Progenitor cell of endocrine pancreas (in vitro differentiated cells): Measurements from ENCODE around the gene TARM1. TPM values are rescaled to one million over a fixed set of nuclear protein-coding genes. Genes with fewer than 3 reads are reported as not detected.
"Not testable (repeated sequence)": the region's sequence is repeated elsewhere in the genome, so short reads cannot be mapped to it uniquely, and the experiment has no call there.

ENCODE experiments used
- DNase-seq: peaks from one replicate; pipeline ENCODE4 v3.0.0; 2021; ENCODE audit warnings: low spot score; ENCODE audit not compliant: unreplicated experiment
- H3K27ac Mint-ChIP-seq: 2 replicates; pipeline ENCODE4 v1.8.0; 2021; ENCODE audit warnings: mild to moderate bottlenecking, moderate library complexity, mixed read lengths
- H3K27me3 Mint-ChIP-seq: 2 replicates; pipeline ENCODE4 v1.8.0; 2021; ENCODE audit warnings: mixed read lengths
- H3K36me3 Mint-ChIP-seq: 2 replicates; pipeline ENCODE4 v1.8.0; 2022; ENCODE audit warnings: mixed read lengths; ENCODE audit not compliant: insufficient read depth
- H3K4me1 Mint-ChIP-seq: 2 replicates; pipeline ENCODE4 v1.8.0; 2021; ENCODE audit warnings: low read depth, mixed read lengths
- H3K4me3 Mint-ChIP-seq: 2 replicates; pipeline ENCODE4 v1.8.0; 2021; ENCODE audit warnings: low read depth, mild to moderate bottlenecking, moderate library complexity, mixed read lengths
- H3K9me3 Mint-ChIP-seq: 2 replicates; pipeline ENCODE4 v1.8.0; 2021; ENCODE audit warnings: low read depth, mixed read lengths
- total RNA-seq: library from RNA; stranded (reverse); gene quantifications from 2 replicates; pipeline ENCODE4 v1.2.1, GENCODE V29; 2021
- TF ChIP-seq, protein P1 (sequence below): fragments of 200-600 bp; sonication (generic); IDR thresholded peaks from one replicate; pipeline ENCODE4 v1.5.0; 2021; ENCODE audit warnings: antibody characterized with exemption, mild to moderate bottlenecking; ENCODE audit not compliant: unreplicated experiment

The TARM1 gene
- total RNA-seq, 1 donor from 2014 or later = not detected

DNA sequence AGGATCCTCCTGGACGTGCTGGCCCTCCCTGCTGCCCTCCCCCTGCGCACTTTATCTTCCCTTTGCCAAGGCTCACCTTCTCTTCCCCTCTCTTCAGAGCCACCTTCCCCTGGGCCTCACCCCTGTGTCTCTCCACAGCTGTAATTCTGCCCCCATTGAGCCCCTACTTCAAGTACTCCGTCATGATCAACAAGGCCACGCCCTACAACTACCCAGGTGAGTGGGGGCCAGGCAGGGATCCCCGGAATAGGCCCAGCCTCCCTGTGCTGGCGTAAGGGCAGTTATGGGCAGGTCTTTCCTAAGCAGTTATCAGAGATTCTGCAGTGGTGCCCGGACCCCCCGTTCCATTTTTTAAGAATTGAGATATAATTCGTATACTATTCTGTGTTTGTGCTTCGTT lies 24.6 kb upstream of the TARM1 start:
- DNase-seq = no peak

DNA sequence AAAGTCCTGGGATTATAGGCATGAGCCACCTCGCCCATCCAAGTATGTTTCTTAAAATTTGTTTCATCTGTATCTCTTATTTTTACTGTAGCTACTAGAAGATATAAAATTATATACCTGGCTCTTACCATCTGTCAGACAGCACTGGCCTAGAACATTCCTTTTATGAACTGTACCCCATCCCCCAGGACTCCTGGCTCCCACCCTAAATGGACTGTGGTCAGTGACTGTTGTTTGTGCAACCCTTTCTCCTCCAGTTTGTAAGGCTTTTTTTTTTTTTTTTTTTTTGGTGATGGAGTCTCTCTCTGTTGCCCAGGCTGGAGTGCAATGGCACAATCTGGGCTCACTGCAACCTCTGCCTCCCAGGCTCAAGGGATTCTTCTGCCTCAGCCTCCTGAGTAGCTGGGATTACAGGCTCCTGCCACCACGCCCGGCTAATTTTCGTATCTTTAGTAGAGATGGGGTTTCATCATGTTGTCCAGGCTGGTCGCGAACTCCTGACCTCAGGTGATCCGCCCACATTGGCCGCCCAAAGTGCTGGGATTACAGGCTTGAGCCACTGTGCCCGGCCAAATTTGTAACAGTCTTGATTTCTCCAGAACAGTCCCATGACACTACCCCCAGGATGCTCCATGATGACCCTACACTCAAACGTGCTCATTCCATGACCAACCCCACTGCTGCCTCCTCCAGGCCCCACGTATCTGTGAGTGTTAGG lies 24.0 kb upstream of the TARM1 start:
- TF ChIP-seq, protein P1, sequence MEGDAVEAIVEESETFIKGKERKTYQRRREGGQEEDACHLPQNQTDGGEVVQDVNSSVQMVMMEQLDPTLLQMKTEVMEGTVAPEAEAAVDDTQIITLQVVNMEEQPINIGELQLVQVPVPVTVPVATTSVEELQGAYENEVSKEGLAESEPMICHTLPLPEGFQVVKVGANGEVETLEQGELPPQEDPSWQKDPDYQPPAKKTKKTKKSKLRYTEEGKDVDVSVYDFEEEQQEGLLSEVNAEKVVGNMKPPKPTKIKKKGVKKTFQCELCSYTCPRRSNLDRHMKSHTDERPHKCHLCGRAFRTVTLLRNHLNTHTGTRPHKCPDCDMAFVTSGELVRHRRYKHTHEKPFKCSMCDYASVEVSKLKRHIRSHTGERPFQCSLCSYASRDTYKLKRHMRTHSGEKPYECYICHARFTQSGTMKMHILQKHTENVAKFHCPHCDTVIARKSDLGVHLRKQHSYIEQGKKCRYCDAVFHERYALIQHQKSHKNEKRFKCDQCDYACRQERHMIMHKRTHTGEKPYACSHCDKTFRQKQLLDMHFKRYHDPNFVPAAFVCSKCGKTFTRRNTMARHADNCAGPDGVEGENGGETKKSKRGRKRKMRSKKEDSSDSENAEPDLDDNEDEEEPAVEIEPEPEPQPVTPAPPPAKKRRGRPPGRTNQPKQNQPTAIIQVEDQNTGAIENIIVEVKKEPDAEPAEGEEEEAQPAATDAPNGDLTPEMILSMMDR = no peak
- H3K27me3 Mint-ChIP-seq = no peaks in the 10 kb centered on the region
- peak overlapping the region; percentile 48 for H3K4me3 Mint-ChIP-seq
- no peaks in the 10 kb centered on the region for H3K9me3 Mint-ChIP-seq
- no peak overlapping the region for H3K27ac Mint-ChIP-seq
- H3K4me1 Mint-ChIP-seq = peaks cover 3% of the 10 kb centered on the region
- no peak for DNase-seq
- peaks cover 10% of the 10 kb centered on the region for H3K36me3 Mint-ChIP-seq

More for the DNA sequence above, 24.6 kb upstream of the TARM1 start:
- Mint-ChIP-seq H3K4me1 (peaks cover 3% of the 10 kb centered on the region), H3K36me3 (peaks cover 13% of the 10 kb centered on the region), H3K27me3 (no peaks in the 10 kb centered on the region), H3K9me3 (no peaks in the 10 kb centered on the region), H3K27ac (no peak overlapping the region), H3K4me3 (peak overlapping the region; percentile 1)
- TF ChIP-seq, protein P1 = no peak

DNA sequence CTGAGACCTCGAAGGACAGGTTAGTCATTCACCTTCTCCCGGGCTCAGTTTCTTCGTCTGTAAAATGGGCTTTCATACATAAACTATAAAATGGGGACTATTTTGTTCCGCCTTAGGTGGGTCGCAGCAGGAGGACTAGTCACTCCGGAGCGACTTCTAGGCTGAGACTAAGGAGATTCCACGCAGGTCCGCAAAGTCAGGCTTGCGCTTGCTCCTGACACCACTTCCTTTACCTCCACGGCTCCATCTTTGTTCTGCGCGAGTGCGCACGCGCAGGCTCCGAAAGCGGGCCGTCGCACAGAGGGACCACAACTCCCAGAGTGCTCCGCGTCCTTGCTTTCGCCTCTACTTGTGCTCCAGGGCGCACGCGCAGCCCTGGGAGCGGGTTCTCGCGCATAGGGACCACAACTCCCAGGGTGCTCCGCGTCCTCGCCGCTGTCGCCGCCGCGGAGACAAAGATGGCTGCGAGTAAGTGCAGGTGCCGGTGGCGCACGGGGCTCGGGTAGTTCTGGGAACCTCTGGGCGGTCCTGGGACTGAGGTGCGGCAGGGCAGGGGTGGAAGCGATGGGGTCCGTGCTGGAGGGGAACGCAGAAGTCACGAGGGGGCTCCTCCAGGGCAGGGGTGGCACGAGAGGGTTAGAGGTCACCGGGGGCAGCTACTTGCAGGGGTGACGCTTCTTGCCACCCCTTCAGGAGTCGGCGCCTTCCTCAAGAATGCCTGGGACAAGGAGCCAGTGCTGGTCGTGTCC lies 21.4 kb upstream of the TARM1 start, which contains the start of gene NDUFA3:
TSS of gene NDUFA3 (plus strand) at position 435 of the 749 bp plus-strand sequence. CDS start at position 459, 24 bp downstream.
- Mint-ChIP-seq H3K27me3 (peaks cover 10% of the 10 kb centered on the region), H3K4me3 (peak within 1 kb of the TSS; percentile 97), H3K9me3 (no peaks in the 10 kb centered on the region), H3K36me3 (peaks cover 8% of the 10 kb centered on the region), H3K4me1 (peaks cover 3% of the 10 kb centered on the region), H3K27ac (peak within 1 kb of the TSS; percentile 95)
- TF ChIP-seq, protein P1 = no peak
- peak; percentile 92 for DNase-seq

DNA sequence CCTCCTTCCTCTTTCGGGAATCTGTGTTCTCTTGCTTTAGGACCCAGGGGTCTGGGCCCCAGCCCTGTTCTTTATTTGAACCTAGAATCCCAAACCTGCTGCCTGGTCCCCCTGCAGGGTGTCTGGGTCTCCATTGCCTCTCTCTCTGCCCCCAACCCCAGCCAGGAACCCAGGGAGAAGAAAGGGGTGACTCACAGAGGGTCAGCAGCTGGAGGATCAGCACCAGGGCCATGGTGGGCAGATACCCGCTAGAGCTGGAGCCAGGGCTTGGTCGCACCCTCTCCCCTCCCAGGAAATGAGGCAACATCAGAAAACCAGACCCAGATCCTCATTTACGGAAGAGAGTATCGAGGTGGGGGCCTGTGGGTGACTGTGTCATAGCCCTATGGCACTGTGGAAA lies 19.4 kb upstream of the TARM1 start, which contains the start of gene OSCAR:
TSS of gene OSCAR (minus strand) at position 243 of the 400 bp plus-strand sequence. CDS start at position 232, 11 bp downstream.
- no peaks in the 10 kb centered on the region for H3K9me3 Mint-ChIP-seq
- peaks cover 2% of the 10 kb centered on the region for H3K36me3 Mint-ChIP-seq
- peaks cover 3% of the 10 kb centered on the region for H3K4me1 Mint-ChIP-seq
- DNase-seq = no peak
- H3K27me3 Mint-ChIP-seq = peaks cover 22% of the 10 kb centered on the region
- peak within 1 kb of the TSS; percentile 56 for H3K4me3 Mint-ChIP-seq
- TF ChIP-seq, protein P1 = no peak
- H3K27ac Mint-ChIP-seq = no peak within 1 kb of the TSS

DNA sequence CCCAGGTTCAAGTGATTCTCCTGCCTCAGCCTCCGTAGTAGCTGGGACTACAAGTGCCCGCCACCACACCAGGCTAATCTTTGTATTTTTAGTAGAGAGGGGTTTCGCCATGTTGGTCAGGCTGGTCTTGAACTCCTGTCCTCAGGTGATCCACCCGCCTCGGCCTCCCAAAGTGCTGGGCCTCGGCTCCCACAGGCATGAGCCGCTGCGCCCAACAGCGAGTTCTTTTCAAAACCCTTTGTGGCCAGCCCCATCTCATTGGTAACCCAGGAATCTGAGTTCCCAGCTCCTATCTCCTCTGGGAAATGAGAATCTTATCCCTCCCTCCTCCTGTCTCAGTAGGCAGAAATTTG lies 18.7 kb upstream of the TARM1 start:
- H3K27ac Mint-ChIP-seq, H3K9me3 Mint-ChIP-seq, H3K4me3 Mint-ChIP-seq, H3K4me1 Mint-ChIP-seq, H3K36me3 Mint-ChIP-seq, DNase-seq: not testable (repeated sequence)
- H3K27me3 Mint-ChIP-seq = peaks cover 25% of the 10 kb centered on the region
